Stimulated activated CD4-positive, alpha-beta T cell treated with anti-CD3 and anti-CD28 coated beads, Interleukin-15, amount 100 ng/mL, for 48 hours (primary cell): ENCODE data around the gene RHBDF1.

Experiments used
- DNase-seq, 2 donors: peaks; one replicate each; pipeline ENCODE4 v3.0.0-alpha.2; 2020; ENCODE audit warnings: low read depth in 2 of 2

The RHBDF1 gene

DNA sequence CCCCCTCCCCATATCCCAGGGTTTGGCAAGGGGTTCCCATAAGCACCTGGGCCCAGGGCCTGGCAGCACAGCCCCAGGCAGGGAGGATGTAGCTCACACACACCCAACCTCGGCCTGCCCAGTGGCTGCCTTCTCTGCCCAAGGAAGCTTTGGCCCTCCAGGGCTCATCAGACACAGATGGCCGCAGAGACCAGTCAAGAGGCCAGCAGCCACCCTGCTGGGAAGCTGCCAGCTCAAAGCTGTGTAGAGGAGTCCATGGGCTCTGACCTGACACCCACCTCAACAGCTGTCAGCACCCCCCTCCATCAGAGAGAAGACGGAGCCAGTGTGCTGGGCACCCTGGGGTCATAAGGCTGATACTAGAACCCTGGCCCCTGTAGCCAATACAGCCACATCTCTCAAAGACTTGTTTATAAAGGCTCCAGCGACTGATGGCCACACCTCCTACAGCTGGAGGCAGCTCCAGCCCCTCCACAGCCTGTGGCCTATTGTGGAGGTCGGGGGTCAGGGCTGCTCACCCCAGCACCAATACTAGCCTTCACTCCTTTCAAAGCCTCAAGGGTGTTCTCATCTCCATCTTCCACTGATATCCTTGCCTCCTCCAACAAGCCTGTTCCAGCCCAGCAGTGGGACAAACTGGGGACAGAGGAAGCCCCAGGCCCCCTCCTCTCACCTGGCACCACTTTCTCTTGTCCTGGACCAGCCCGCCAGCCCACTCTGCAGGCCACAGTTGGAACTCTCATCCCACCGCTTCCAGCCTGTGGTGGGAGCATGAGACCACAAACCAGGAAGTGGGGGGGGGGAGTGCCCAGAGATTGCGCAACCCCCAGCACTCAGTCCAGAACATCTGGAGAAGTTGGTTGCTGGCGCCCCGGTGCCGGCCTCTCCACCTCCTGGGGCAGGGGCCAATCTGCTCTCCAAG, 3.4 kb upstream of the RHBDF1 start:
- DNase-seq: no peak

DNA sequence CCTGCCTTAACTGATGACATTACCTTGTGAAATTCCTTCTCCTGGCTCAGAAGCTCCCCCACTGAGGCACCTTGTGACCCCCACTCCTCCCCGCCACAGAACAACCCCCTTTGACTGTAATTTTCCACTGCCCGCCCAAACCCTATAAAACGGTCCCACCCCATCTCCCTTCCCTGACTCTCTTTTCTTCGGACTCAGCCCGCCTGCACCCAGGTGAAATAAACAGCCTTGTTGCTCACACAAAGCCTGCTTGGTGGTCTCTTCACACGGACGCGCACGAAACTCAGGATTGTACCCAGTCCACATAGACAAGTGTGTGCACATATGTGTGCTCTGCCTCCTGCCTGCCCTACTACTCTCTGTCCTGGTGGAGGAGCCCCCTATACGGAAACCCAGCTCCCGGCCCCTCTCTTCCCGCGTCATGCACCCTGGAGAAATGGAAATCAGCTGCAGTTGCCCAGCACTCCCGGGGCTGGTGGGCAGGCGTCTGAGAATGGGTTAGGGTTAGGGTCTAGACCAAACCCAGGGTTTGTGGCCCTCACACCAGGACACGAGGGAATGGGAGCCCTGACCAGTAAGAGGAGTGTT, 2.4 kb upstream of the RHBDF1 start:
- DNase-seq: no peak

DNA sequence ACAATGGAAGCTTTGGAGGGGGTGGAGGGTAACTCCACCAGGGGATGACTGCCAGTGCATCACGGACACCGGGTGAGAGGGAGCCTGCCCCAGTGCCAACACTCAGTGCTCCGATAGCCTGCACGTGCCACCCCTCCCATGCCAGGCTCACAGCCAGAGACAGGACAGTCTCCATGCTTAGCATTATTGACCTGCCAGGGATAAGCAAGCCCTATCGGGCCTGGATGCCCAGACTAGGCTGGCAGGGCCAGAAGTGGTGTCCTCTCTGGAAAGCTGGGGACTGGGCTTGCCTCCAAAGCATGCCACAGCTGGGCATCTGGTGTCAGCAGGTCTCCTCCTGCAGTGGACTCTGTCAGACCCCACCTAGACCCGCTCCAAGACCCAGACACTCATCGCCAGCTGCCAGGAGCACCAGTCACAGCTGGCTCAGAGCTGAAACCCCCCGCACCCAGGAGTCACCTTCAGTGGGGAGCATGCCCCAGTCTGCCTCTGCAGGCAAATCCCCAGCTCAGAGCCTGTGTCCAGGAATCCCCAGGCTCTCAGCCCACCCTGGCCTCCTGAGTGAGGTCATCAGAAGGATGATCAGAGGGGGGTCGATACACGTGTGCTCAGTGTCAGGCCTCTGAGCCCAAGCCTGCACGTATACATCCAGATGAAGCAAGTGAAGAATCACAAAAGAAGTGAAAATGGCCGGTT, 1.8 kb upstream of the RHBDF1 start:
- no peak for DNase-seq

DNA sequence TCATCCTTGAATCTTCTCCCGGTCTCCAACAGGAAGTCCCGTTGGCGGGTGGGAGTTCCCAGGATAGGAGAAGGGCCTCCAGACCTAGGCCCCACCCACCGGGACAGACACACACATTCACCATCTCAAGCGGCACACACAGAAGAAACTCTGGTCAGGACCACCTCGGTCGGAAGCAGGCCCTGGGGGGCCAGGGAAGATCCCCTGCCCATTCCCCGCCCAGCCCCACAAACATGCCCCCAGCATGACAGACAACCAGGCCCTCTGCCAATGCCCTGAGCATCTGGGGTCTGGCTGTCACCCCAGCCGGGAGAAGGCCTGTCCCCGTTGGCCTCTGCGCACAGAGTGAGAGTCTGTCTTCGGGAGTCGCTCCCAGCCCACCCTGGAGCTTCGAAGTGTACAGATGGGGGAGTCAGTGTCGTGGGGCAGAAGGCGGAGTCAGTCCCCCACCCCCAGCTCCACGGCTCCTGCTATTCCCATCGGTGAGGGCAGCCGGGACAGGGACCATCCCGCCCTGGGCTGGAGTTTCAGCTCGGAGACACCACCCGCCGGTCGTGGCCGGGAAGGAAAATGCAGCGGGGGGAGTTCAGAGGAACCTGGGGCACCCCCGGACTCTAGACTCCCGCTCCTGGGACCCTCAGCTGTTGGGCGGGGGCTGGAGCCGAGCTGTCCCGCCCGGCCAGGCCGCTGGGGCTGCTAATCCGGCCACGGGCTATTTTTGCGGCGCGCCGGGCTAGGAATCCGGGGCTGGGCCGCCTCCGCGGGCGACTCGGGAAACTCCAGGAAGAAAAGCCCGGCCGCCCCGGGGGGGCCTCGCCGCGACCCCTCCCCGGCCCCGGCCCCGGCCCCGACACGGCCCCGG, 660 bp downstream of the RHBDF1 start:
- no peak for DNase-seq

DNA sequence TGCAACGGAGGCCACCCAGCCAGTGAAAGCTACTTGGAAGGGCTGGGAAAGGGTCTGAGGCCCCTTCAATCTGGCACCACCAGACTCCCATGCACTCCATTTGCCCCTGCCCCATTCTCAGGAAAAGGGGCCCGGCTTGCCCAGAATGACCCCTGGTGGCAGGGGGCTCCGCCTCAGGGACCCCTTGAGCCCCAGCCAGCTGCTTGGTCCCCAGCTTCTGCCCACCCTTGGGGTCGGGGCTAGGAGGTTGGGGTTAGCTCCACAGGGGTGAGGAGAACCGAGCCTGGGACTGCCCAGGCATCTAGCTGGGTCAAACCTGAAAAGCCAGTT, 1.3 kb downstream of the RHBDF1 start:
- no peak for DNase-seq

DNA sequence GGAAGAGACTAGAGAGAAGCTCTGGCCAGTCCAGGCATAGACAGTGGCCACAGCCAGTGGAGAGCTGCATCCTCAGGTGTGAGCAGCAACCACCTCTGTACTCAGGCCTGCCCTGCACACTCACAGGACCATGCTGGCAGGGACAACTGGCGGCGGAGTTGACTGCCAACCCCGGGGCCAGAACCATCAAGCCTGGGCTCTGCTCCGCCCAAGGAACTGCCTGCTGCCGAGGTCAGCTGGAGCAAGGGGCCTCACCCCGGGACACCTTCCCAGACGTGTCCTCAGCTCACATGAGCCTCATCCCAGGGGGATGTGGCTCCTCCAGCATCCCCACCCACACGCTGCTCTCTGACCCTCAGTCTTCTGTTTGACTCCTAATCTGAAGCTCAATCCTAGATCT, 3.2 kb downstream of the RHBDF1 start:
- no peak for DNase-seq

DNA sequence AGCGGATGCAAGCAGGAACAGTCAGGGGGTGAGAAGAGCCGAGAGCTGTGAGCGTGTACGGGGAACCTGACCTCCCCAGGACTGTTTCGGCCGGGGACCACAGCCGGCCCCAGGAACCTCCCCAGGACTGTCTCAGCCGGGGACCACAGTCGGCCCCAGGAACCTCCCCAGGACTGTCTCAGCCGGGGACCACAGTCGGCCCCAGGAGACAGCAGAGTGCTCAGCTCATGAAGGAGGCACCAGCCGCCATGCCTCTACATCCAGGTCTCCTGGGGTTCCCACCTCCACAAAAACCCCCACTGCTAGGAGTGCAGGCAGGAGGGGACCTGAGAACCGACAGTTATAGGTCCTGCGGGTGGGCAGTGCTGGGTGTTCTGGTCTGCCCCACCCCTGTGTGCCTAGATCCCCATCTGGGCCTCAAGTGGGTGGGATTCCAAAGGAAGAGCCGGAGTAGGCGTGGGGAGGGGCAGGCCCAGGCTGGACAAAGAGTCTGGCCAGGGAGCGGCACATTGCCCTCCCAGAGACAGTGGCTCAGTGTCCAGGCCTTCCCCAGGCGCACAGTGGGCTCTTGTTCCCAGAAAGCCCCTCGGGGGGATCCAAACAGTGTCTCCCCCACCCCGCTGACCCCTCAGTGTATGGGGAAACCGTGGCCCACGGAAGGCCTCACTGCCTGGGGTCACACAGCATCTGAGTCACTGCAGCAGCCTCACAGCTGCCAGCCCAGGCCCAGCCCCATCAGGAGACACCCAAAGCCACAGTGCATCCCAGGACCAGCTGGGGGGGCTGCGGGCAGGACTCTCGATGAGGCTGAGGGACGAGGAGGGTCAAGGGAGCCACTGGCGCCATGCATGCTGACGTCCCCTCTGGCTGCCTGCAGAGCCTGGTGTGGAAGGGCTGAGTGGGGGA, 4.3 kb downstream of the RHBDF1 start:
- no peak for DNase-seq

DNA sequence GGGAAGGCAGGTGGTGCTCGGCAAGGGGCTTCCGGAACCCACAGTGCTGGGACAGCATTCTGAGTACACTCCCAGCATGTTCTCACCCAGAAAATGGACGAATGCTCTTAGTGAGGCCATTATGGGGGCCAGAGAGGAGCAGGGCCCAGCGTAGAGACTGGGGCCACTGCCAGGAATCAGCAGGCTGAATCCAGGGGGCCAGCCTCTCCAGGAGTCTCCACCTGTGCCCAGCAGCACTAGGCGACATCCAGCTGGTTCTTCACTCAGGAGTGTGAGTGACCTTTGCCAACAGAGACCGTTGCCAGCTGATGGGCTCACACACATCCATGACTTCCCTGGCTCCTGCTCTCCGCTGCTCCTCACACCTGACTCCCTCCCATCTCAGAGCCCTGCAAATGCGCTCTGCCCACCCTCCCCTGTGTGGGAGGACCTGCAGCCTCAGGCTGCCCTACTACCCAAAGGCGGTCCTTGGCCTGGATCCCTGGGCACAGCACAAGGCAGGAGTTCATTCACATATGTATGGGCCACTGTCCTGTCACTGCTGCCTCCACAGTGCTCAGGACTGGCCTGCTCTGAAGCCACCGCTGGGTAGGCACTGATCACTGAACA, 5.1 kb downstream of the RHBDF1 start:
- DNase-seq: no peak

DNA sequence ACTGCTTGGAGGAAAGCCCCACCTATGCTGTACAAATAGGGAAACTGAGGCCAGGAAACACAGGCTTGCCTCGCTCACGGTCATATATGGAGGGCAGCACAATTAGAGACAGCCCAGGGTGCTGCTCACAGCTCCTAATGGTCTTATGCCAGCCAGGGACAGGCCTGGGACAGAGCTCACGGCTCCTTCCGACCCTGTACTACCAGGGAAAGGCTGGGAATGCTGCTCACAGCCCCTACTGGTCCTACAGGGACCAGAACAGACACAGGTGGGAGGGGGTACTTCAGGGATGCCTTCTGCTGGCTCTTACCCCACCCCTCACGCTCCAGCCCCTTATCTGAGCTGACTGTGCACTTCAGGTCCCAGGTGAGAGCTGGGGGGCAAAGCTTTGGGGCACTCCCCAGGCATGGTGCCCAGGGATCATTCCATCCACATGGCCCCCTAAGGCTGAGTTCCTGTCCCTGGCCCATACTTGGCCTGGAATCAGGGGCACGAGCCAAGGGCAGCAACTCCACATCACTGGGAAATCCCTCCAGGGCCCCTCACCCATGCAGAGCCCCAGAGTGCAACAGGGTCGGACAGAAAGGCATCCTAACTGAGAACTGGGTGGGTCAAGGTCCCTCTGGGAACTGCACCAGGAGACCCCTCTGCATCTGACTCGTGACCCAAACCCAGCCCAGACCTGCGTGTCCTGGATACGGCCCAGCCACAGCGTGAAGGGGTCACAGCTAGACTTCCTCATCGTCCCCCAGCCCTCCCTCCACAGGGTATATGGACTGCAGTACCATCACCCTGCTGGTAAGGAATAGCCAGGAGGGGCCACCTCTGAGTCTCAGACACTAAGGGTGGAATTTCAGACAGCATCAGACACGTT, 5.9 kb downstream of the RHBDF1 start:
- no peak for DNase-seq

DNA sequence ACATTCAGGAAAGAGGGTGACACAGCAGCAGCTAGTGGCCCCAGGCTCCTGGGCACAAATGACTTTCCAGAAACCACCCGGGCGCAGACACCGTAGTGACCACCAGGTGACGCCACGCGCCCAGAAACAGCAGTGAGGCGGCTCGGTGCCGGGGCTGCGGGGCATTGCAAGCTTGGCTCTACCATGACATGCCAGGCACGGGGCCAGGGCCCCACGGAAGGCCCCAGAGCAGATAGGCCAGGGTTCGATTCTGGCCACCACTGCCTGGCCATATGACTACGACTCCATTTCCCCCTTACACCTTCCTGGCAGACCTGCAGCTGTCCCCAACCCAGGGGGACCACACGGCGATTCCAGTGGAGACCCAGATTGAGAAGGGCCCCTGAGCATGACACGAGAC, 6.7 kb downstream of the RHBDF1 start:
- DNase-seq: peak; percentile 77 to 82

DNA sequence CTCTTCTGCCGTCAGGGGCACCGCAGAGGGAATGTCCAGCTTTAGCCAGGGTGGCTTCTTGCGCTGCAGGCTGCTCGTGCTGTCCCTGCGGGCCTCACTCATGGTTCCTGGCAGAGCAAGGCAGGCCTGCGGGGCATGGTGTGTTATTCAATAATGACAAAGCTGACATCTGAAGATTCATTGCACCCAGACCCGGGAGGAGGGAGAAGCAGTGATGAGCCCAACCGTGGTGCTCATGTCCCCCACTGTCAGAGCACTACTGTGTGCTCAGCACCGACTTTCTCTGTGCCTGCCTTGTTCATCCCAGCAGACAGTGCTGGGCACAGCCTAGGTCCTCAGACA, 7.5 kb downstream of the RHBDF1 start:
- no peak for DNase-seq

DNA sequence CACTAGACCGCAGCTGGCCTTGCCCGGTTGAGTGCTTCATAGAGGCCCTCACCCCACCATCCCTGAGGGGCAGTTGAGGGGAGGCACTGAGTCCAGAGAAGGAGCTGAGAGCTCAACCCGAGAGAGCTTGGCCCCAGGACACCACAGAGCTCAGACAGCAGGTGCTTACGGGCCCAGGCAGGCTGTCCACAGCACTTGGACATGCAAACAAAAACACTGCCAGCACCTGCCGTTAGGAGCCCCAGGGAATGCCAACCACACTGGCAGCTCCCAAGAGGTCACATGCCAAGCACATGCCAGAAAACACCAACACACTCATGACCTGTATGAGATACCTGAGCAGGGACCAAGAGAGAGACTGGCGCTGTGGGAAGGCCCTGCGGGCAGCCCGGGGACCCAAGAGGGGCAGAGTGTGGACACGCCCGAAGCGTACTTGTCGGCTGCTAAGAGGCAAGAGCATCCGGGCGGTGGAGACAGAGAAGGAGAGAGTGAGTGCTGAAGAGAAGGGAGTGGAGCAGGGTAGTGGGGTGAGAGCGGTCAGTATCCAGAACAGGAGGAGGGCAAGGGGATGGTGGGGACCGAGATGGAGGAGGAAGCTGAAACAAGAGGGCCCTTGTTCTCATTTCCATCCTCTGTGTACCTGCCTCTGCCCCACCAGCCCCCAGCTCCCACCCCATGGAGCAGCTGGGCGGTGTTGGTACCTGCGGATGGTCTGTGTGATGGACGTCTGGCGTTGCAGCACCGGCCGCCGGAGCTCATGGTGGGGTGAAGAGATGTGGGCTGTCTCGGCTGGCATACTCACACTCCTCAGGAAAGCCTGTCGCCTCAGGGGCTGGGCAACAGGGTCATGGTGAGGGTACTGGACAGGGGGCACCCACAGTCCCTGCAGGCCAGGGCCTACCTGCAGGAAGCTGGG, 8.2 kb downstream of the RHBDF1 start:
- no peak for DNase-seq

DNA sequence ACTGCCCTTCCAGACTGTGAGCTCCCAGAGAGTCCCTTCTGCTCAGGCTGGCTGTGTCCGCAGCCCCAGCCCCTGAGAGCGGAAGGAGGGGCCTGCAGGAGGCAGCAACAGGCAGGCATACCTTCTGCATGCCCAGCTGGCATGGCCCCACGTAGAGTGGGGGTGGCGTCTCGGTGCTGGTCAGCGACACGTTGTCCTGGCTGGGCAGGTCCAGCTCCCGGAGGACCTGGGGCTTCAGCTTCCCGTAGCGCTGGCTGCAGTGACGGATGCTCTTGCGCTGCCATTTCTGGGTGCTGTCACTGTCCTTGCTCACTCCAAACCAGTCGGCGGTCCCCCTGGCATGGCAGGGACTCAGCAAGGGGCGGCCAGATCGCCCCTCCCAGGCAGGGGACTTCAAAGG, 9.0 kb downstream of the RHBDF1 start:
- no peak for DNase-seq

DNA sequence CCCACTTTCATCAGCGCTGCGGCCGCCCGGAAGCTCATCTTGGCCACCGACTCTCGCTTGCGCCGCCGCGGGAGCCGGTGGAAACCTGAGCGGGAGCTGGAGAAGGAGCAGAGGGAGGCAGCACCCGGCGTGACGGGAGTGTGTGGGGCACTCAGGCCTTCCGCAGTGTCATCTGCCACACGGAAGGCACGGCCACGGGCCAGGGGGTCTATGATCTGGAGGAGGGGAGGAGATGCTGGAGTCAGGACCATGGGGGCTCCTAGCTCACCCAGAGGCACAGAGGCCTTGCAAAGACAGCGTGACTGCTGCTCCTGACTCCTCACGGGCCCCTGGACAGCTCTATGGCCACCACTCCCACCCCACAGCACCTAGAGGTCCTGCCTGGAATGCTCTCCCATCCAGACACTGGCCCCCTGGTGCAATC, 9.5 kb downstream of the RHBDF1 start:
- DNase-seq: no peak

DNA sequence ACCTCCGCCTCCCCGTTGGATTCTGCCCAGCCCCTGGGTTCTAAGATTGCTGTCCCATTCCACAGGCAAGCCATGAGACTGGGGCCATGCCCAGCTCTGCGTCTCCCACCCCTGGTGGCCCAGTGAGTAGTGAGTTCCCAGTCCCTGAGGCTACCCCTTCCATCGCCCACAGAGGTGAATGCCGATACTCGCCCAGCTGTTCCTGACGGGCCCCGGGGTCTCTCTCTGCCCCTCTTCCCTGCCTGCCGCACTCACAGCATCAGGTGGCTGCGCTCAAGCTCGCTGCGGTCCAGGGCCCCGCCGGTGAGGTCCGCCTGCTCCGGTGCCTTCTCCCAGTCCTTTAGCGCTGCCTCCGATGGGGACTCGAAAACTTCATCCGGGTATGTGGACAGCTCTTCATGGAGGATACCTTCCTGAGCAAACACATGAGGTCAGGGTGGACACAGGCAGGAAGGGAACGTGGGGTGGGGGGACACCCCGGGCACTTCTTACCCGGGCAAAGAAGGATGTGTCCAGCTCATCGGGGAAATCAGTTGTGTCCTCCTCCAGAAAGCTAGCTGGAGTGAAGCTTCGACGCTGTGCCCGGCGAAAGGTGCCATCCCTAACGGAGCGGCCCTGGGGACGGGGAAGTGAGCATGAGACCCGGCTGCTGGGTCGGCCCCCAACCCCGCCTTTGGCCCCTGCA, 10.0 kb downstream of the RHBDF1 start:
- no peak for DNase-seq

DNA sequence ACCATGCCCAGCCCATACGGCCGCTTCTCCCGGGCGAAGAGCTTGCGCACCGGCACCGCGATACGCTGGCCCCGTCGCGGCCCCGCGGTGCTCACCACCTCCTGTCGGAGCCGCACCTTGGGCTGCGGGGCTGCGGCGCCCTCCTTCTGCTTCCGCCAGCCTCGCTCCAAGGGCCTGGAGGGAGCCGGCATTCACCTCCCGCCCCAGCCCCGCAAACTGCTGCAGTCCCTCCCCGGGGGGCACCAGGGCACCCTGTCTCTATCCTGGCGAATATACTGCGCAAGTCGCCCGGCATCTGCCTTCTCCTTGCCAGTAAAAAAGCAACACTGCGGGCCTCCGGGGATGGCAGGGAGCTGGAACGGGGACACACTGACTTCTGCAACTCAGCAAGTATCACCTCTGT, 10.6 kb downstream of the RHBDF1 start:
- DNase-seq: no peak

DNA sequence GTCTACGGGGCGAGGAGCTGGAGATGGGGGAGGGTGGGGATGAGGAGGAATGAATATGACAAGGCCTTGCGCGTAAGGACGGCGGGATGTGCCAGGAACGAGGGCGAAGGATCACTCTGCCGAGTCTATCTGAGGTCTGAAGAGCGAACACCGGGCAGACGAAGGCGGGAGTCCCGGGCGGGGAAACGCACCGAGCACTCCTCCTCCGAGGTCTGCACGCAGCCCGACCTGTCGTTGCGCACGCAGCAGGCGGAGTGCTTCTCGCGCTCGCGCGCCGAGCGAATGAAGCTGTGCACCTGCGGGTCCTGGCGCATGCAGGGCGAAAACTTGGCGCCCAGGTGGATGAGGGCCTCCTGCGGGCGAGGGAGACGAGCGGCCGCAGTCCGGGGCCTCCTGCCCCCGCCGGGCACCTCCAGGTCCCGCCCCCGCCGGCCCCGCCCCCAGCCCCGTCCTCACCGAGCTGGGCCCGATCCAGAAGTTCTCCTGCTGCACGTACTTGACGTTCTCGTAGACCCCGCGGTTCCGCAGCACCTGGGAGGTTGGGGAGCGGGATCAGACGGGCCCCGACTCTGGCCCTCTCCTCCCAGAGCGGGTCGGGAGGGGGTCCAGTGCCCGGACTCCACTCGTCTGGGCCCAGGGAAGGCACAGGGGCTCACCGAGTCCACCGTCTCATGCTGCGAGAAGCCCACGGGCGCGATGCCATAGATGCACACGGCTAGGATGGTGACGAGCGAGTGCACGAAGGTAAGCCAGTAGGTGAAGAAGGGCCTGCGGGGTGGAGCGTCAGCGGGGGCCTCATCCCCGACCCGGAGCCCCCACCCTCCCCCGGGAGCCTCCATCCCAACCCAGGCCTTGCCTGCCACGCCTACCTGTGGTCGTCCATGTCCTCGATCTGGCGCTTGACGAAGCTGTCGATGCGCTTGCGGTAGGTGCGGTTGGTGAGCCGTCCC, 11.2 kb downstream of the RHBDF1 start:
- no peak for DNase-seq
